DMS 273 treated with DMSO at 0.1 percent for 48 hours (cell line): ENCODE measurements around the gene TTLL10.
"Not testable (repeated sequence)": the region's sequence is repeated elsewhere in the genome, so short reads cannot be mapped to it uniquely, and the experiment has no call there.

Experiments used
- DNase-seq: peaks from one replicate; lab custom pipeline; 2025; lab: John Stamatoyannopoulos, UW

TTLL10 gene

GRCh38 chr1:1141244-1141910 is 32.3 kb upstream of the TTLL10 start:
- no peak for DNase-seq

GRCh38 chr1:1141911-1142250 is 31.8 kb upstream of the TTLL10 start:
- no peak for DNase-seq

- not testable (repeated sequence) for DNase-seq
Observed at GRCh38 chr1:1142352-1142751, 31.3 kb upstream of the TTLL10 start.

- DNase-seq = no peak
Observed at GRCh38 chr1:1142844-1143243, 30.8 kb upstream of the TTLL10 start.

- DNase-seq = no peak
Observed at GRCh38 chr1:1143636-1144035, 30.0 kb upstream of the TTLL10 start.

- DNase-seq = no peak
Observed at GRCh38 chr1:1144122-1144842, 29.4 kb upstream of the TTLL10 start.

- no peak for DNase-seq
Observed at GRCh38 chr1:1144843-1145546, 28.7 kb upstream of the TTLL10 start.

- DNase-seq = no peak
Observed at GRCh38 chr1:1145547-1145914, 28.1 kb upstream of the TTLL10 start.

- DNase-seq = no peak
Observed at GRCh38 chr1:1146026-1146425, 27.7 kb upstream of the TTLL10 start.

- no peak for DNase-seq
Observed at GRCh38 chr1:1146596-1146995, 27.1 kb upstream of the TTLL10 start.

GRCh38 chr1:1148061-1148460 is 25.6 kb upstream of the TTLL10 start:
- no peak for DNase-seq

GRCh38 chr1:1148569-1148968 is 25.1 kb upstream of the TTLL10 start:
- no peak for DNase-seq

- no peak for DNase-seq
Observed at GRCh38 chr1:1149416-1149815, 24.3 kb upstream of the TTLL10 start.

GRCh38 chr1:1150100-1150499 is 23.6 kb upstream of the TTLL10 start:
- no peak for DNase-seq

GRCh38 chr1:1151306-1151705 is 22.4 kb upstream of the TTLL10 start:
- DNase-seq = no peak

GRCh38 chr1:1152431-1152830 is 21.2 kb upstream of the TTLL10 start:
- DNase-seq = not testable (repeated sequence)

GRCh38 chr1:1153215-1153614 is 20.5 kb upstream of the TTLL10 start:
- DNase-seq = not testable (repeated sequence)

GRCh38 chr1:1153874-1154273 is 19.8 kb upstream of the TTLL10 start:
- DNase-seq = no peak

- no peak for DNase-seq
Observed at GRCh38 chr1:1155258-1155657, 18.4 kb upstream of the TTLL10 start.

GRCh38 chr1:1156140-1157032 is 17.3 kb upstream of the TTLL10 start:
- DNase-seq = no peak

GRCh38 chr1:1157033-1157365 is 16.7 kb upstream of the TTLL10 start:
- no peak for DNase-seq

- no peak for DNase-seq
Observed at GRCh38 chr1:1157426-1157913, 16.2 kb upstream of the TTLL10 start.
